VCaP (cell line): ENCODE results near the gene CCRL2.
A peak's percentile ranks its signal among the peaks of the same experiment; 100 is the strongest.

Experiments used
- H3K27ac ChIP-seq: fragments of 450-650 bp; 2 replicates; pipeline ENCODE4 v1.5.1; 2017
- CTCF ChIP-seq: fragments of 450-650 bp; conservative IDR thresholded peaks from 2 replicates; pipeline ENCODE4 v1.5.1; 2017; ENCODE audit warnings: mild to moderate bottlenecking, moderate library complexity

The CCRL2 gene

GRCh38 chr3:46365737-46366524 lies 41.1 kb upstream of the CCRL2 start:
- no peak overlapping the region for H3K27ac ChIP-seq
- TF ChIP-seq CTCF: no peak

GRCh38 chr3:46367811-46368210 lies 39.2 kb upstream of the CCRL2 start:
- no peak for TF ChIP-seq CTCF
- H3K27ac ChIP-seq: no peak overlapping the region

GRCh38 chr3:46368569-46368968 lies 38.5 kb upstream of the CCRL2 start:
- peak overlapping the region; percentile 68; the same call in 1 of the 2 replicates for H3K27ac ChIP-seq

GRCh38 chr3:46369151-46369550 lies 37.9 kb upstream of the CCRL2 start:
- H3K27ac ChIP-seq: peak overlapping the region; percentile 68
- no peak for TF ChIP-seq CTCF

More at GRCh38 chr3:46368569-46368968, 38.5 kb upstream of the CCRL2 start:
- TF ChIP-seq CTCF: peak; percentile 63

- no peak for TF ChIP-seq CTCF
- peak overlapping the region; percentile 68 for H3K27ac ChIP-seq
These were observed 37.4 kb upstream of the CCRL2 start for GRCh38 chr3:46369675-46370132.

GRCh38 chr3:46370839-46371518 lies 36.1 kb upstream of the CCRL2 start, which contains the start of gene CCR5:
CCR5 (plus strand) TSS chr3:46370946; CDS start chr3:46372903, 1,957 bp downstream.
- TF ChIP-seq CTCF: no peak

More at GRCh38 chr3:46370839-46371518, 36.1 kb upstream of the CCRL2 start, which contains the start of gene CCR5:
- peak within 1 kb of the TSS; percentile 68 for H3K27ac ChIP-seq
